NCI-H1436 treated with DMSO at 0.1 percent for 48 hours (cell line): ENCODE measurements around the gene ADARB1.

ENCODE experiments used
- DNase-seq: peaks from one replicate; lab custom pipeline; 2025; lab: John Stamatoyannopoulos, UW

Gene ADARB1

DNA sequence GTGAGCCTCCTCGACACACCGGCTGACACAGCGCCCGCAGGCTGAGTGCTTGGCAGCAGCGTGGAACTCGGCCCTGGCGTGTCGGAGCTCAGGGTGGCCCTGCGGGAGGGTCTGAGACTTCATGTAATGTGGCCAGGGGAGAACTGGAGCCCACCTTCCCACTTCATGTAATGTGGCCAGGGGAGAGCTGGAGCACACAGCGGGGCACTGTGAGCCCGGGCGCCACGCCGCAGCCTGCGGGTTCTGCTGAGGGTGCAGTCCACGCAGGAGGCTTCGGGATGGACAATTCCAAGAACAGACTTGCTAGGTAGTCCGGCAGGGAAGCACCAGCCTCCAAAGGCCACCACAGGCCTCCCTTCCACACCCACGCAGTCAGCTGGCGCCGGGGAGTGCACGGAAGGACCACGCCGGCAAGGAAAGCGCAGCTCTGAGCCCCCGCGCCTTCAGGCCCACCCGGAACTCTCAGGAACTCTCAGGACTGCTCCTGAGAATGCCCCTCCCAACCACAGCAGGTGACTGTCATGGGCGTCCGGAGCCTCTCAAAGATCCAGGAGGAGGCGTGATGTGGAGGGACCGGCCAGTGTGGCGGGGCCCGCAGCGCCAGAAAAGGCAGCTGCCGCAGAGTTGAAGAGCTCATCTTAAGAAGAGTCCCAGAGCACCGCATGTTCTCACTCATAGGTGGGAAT is 19.3 kb upstream of the ADARB1 start:
- no peak for DNase-seq

DNA sequence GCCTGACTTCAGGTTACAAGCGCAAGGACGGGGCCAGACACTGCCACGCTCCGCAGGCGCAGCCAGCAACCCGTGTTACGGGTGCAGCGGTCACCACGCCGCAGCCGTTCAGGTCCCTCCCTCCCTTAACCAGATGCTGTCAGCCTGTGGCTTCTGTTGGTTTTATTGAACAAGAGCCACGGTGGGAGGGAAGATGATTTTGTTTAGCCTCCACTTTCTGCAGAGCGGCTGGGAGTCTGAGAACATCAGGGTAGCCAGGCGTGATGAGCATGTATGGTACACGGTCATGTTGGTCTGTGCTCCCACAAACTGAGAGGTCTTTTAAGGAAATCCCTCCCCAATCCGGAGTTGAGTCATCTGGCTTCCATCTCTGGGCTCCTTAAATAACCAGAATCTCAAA is 18.5 kb upstream of the ADARB1 start:
- DNase-seq: no peak

DNA sequence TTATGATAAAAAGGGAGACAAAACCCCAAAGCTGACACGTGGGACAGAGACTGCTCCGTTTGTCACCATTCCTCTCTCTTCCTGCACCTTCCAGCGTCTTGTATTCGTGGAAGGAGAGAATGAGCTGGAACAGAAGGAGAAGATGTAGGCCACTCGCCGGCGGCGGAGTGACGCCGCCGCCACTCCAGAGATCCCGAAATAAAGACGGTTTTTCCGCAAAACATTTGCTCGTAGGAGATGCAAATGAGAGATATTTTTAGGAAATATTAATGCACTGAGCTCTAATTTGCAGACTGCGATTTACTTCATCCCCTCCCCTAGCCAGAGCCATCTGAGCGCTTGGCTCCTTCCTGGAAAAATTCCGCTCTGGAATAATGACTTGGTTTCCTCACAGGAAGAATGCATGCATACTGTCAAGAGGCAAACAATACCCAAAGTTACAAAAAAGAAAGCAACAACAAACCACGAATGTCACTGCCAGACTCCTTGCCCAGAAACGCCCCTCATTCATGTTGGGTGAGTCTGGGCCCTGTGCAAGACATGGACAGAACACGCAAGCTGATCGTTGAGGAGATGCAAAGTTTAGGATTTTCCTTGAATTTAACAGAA is 18.0 kb upstream of the ADARB1 start:
- DNase-seq: no peak

DNA sequence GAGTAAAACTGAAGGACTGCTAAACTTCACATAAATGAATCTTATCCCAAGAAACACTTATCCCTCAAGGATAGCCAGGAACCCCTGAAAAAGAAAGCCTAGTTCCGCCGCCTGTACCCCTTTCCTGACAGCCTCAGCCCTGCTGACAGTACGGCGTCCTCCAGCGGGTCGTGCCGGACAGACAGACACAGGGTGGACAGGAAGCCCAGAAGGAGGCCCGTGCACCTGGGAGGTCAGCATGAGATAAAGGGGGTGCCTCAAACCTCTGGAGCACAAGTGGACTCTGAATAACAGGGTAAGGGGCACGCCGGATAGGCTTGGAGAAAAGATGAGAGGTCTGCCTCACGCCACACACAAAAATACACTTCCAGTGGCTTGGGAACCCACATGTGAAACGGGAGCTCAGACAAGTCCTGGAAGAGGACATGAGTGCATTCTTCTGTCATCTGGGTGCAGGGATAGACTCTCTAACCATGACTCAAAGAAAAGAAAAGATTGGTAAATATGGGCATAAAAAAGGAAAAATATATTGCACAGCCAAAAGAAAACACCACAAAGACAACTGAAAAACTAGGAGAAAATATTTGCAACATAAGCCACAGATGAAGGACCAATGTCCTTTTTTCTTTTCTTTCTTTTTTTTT is 17.3 kb upstream of the ADARB1 start:
- no peak for DNase-seq

DNA sequence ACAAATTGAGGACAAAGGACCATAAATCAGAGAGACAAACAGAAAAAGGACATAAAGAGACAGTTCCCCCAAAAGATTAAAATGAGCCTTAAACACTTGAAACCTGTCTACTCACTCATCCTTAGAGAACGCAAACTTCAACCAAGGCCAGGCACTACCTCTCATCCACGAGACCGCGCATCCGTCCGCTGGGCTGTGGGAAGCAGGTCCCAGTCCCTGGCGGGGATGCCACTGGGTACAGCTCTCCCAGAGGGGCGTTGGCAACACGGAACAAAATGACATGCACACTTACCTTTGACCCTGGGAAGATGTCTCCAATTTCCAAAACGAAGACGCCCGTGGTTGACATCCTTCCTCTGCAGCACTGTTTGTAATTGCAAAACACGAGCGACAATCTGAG is 16.5 kb upstream of the ADARB1 start:
- DNase-seq: no peak

DNA sequence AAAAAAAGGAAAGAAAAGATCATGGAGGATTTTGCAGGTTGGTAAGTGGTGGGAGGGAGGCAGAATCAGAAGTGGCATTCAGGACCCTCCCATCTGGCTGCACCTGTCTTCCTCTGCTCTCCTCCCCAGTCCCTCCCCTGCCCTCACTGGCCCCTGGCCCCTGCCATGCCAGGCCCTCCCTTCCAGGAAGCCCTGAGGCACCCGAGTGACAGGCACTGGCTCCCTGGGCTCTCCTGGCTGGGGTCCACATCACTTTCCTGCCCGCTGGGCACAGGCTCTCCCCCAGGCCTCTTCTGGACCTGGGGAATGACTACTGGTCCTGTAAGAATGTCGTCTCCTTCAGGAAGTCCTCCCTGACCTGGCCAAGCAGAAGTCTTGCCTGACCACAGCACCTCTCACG is 15.3 kb upstream of the ADARB1 start:
- DNase-seq: no peak

DNA sequence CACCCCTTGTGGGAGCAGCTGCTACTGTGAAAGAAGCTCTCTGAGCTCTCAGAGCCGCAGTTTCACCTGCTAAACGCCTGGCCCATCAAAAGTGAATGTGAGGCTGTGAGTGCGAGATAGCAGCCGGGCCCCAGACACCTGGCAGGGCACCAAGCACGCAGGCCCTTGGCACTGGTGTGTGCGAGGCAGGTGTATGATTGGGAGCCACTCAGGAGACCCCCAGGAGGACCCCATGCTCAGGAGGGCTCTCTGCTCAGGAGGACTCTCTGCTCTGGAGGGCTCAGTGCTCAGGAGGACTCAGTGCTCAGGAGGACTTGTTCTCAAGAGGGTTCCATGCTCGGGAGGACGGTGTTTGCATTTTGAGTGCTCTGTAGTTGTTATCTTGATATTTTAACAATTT is 14.3 kb upstream of the ADARB1 start:
- no peak for DNase-seq

DNA sequence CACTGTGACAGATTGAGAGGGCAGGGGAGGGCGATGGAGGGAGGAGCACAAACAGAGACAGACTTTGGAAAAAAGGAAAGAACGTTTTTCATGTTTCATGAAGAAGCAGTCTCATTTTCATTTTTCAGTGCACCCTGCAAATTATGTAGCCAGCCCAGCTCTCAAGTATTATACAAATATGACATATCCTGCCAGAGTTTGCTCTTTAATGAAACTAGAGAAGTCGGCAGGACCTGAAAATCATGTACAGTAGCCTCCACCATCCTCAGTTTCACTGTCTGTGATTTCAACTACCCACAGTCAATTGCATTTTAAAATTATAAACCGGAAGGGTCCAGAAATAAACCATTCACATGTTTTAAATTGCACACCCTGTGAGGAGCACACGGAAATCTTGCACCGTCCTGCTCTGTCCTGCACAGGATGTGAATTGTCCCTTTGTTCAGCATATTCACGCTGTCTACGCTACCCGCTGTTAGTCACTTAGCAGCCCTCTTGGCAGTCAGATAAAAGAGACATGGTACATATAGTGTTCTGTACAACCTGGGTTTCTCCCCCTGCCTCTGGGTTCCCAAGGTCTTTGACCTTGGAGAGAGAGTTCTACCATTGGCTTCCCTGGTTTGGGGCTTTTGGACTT is 13.6 kb upstream of the ADARB1 start:
- no peak for DNase-seq

DNA sequence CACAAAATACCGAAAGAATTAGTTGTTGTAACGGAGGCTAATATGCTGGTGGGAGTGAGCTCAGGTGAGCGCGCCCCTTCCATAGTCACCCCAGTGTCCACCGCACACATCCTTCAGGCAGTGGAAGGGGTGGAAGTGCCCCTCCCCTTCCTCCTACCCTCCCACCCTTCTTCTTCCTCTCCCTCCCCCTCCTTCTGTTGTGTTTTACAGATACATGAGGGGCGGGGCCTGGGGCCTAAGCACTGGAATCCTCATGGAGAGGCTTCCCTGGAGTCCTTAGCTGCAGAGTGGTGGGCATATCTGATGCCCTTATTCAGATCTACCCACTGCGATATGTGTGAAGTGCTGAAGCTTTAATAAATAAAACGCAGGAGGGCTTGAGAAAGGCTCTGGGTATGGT is 10.3 kb upstream of the ADARB1 start:
- DNase-seq: no peak

DNA sequence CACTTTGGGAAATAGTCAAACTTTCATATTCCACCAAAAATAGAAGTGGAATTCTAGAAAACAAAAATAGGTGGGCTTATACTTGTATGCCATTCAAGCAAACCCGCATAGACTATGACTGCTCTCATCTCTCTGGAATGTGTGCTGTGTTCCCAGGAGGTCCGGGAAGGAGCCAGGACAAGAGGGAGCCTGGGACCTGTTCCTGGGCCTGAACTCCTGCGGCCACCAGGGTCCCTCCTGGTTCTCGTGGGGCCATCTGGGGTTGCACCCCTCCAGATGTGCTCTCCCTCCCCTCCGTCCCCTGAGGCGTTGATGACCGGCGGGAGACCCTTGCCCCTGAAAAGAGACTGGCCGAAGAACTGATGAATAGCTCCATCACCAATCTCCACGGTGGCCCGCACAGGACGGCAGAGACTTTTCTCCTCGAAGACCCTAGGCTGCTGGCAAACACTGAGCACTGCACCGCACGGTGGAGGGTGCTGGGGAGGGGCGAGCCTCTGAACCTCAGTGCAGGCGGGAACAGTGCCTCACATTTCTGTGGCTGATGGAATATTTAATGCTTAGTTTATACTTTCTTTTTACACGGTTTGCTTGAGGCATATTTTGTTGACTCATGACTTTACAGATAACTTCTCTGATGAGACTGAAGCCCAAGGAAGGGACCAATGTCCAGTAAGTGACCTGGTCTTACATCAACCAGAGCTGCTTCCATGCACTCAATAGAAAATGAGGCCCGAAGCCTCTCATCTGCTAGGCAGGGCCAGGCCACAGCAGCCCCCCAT is 9.6 kb upstream of the ADARB1 start:
- no peak for DNase-seq

DNA sequence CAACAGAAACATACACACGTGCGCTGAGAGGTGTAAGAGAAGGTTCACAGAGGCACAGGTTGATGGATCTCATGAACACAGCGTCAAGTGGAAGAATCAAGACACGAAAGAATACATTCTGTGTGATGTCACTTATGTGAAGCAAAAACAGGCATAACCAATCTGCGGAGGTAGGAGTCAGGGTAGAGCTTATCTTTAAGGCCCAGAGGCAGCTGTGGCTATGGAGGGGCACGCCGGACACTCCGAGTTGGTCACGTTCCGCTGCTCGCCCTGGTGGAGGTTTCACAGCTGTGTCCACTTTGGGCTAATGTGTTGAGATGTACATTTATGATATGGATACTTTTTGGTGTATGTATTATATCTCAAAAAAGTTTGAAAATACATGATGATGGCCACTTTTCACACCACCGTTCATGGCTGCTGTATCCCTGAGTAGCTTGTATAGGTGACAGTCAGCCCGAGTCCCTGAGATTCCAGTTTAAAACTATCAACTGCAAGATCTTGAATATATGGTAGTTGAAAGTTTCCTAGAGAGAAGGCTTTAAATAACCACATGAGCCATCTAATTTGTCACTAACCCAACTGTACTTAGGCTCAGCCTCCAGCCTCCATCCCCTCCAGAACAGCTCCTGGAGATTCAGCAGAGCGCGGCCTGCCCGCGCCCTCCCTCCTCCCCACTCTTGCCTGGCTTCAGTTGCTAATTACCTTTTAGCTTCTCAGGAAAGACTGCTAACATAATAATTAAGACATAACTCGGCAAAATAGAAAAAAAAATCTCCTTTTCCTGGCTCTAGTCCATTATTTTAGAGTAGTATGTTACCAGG is 6.7 kb upstream of the ADARB1 start:
- no peak for DNase-seq

DNA sequence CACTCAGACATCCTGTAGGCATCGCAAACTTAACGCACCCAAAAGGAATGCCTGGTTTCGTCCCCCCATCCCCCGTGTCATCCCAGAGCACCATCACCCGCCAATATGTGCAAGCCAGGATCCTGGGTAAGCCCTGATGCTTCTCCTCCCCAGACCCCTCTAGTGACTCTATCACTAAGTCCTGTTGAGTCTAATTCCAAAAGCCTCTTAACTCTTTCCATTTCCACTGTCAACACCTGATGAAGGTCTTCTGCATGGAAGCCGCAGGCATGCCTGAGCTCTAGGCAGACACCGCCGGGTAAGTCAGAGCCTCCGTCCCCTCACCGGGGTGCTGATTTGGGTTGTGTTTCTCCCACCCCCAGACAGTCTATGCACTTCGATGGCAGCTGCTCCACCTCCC is 5.3 kb upstream of the ADARB1 start:
- DNase-seq: no peak

DNA sequence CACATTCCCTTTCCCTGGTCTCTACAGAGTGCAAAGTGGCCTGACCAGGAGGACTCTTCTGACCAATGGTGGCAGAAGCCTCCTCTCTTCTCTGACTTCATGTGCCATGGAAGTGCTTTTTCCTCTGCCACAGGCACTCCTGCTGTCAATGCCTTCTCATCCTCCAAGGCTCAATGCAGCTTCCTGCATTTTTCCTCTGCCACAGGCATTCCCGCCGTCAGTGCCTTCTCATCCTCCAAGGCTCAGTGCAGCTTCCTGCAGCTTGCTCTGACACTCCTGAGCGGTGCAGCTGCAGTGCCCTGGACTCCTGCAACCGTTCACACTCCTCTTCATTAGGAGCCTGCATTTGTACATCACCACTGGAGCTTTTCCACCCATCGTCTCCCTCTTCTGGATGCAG is 4.7 kb upstream of the ADARB1 start:
- DNase-seq: no peak

DNA sequence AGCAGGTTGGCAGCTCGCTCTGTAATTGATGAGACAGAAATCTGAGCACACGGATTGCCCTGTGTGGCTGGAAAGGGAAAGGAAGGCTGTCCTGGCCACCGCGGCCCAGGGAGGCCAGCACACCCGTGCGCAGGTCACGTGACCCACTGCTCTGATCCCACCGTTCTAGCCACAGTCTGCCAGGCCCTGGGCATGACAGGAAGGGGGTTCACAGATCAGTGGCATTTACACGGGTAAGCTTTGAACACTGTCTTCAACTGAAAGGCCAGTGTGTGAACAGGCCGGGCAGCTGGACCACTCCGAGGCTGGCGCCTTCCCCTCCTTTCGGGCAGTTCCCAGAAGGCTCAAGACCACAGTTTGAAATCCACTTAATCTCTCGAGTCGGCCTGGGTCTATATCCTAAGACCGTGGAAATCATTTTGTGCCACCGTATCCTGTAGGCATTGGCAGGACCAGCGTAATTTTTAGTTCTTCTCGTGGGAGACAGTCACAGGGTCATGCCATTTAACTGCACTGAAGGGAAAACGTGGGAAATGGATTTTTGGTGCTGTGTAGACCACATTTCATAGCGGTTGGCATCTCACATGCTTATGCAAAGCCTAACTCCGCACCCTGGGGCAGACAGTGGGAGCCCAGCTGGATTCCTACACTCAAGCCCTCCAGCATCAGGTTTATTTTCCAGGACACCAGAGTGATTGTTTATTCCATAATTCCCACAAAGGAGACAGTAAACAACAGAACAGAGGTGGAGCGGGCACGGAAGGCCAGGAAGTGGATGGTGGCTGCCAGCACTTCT is 3.1 kb upstream of the ADARB1 start:
- no peak for DNase-seq

DNA sequence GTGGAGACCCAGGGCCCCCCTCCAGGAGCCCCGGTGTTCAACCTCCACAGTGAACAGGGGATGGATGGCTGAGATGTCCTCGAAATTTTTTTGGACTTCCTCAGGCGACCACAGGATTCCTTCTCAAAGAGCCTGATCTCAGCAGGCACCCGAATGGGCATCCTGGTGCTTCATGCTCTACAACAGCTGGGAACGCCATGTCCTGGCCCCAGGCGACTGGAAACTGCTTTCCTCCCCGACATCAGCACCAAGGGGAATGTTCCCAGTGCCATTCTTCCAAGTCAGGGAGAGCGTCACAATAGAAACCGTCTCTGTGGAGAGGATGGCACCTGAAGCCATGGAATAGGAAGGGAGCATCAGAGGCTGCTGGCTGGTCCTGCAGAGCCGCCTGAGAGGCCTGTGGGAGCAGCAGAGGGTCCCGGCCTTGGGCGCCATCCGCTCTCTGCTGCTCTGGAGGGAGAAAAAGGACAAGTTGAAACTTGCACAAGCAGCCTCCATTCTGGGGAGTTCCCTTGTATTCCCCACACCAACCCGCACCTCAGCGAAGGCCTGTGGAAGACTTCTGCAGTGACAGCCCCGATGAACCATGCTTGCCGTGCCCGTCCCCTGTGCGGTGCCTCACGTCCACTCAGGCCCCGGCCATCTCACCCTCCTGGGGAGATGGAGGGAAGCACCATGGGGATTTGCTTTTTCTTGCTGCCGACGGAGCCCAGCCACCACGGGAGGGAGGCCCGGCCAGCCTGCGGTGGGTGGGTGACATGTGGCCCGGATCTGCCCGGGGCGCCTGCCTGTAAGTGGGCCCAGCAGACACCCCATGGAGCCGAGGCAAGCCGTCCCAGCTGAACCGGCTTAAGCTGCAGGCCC is 2.3 kb upstream of the ADARB1 start:
- no peak for DNase-seq

DNA sequence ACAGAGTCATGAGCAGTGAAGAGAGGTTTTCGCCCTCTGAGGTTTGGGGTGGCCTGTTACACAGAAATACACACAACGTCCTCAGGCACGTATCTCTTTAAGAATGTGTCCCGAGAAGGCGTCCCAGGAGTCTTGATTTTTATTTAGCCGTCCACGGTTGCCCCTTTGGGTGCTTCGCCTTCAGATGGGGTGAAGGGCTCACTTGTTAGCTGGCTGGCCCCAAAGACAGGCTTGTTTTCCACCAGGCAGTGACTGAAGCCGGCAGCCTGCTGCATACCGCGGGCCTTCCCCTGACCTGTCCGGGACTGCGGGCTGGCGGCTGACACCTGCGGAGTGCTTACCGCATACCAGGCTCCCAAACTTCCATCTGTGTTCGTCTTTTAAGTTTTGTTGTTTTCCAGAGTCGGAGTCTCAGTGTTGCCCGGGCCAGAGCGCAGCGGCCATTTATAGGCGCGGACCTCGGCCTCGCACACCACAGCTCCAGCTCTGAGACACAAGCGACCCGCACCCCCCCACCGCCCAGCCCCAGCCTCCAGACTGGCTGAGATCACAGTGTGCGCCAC is 1.6 kb upstream of the ADARB1 start:
- DNase-seq: no peak

DNA sequence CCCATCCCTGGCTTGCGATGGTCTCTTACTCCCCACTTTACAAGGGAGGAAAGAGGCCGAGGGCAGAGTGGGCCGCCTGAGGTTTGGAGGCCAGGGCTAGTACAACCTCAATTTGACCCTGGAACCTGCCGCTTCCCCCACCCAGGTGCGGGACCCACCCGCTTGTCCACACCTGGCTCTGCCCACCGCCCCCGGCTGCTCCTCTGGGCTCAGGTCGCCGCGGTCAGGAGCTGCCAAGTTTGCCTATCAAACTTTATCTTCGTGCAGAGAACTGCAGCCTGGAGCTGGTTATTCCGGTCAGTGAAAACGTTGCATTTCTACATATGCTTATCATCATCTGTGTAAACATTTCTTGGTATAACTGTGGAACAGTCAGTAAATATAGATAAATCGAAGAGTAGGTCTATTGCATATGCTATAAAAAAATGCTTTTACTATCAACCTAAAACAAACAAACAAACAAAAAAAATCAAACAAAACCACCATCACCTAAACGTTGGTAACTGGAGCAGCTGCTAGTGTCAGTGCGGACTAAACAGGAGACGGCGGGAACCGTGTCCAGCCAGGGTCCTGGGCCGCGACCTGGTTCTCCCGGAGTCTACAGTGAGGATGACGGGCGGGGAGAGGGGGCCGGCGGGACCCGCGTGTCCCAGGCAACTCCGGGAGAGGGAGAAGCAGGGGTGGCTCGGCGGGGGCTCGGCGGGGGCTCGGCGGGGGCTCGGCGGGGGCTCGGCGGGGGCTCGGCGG is 906 bp upstream of the ADARB1 start:
- no peak for DNase-seq

DNA sequence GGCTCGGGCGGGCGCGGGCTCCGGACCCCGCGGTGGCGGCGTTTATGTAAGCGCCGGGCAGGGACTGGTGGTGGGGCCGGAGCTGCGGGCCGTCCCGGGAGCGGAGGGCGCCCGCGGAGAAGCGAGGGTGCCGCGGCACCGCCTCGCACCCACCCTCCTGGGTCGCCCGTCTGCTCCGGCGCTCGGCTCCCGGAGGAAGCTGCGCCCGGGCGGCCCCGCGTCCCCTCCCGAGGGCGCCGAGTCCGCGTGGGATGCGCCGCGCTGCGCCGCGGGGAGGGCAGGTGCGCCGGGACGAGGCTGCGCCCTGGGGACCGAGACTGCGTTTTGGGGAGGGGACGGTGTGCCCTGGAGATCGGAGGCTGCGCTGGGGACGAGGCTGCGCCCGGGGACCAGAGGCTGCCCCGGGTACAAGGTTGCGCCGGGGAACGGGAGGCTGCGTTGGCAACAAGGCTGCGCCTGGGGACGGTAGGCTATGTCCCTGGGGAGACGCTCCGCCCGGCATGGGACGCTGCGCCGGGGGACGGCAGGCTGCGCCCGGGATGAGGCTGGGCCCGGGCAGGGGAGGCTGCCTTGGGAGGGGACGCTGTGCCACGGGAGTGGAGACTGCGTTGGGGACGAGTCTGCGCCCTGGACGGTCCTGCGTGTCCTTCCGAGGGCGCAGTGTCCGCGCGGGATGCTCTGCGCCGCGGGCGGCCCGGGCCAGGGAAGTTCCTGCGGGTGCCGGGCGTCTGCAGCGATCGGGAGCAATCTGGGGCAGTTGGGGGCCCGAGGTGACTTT is 627 bp downstream of the ADARB1 start:
- no peak for DNase-seq
